Parathyroid adenoma (tissue), 2 donors: ENCODE measurements around the gene LRP2BP.
"Not testable (repeated sequence)": the region's sequence is repeated elsewhere in the genome, so short reads cannot be mapped to it uniquely, and the experiment has no call there.

ENCODE experiments used
- H2AFZ ChIP-seq: fragments of 300-600 bp; sonication (generic); one replicate; pipeline ENCODE4 v1.7.0; 2017; ENCODE audit warnings: antibody characterized with exemption, mild to moderate bottlenecking
- H3K27ac ChIP-seq: fragments of 300-600 bp; sonication (generic); one replicate; pipeline ENCODE4 v1.7.0; 2017
- H3K27me3 ChIP-seq: fragments of 300-600 bp; sonication (generic); one replicate; pipeline ENCODE4 v1.7.0; 2017; ENCODE audit warnings: low read length; ENCODE audit not compliant: control insufficient read depth, insufficient read depth
- H3K36me3 ChIP-seq: fragments of 300-600 bp; sonication (generic); one replicate; pipeline ENCODE4 v1.7.0; 2017; ENCODE audit warnings: low read length; ENCODE audit not compliant: control insufficient read depth, insufficient read depth
- H3K4me1 ChIP-seq: fragments of 300-600 bp; sonication (generic); one replicate; pipeline ENCODE4 v1.7.0; 2017; ENCODE audit warnings: control low read depth
- H3K4me2 ChIP-seq: fragments of 300-600 bp; sonication (generic); one replicate; pipeline ENCODE4 v1.7.0; 2017; ENCODE audit warnings: low read length
- H3K4me3 ChIP-seq: fragments of 300-600 bp; sonication (generic); one replicate; pipeline ENCODE4 v1.7.0; 2017; ENCODE audit warnings: low read depth, low read length
- H3K79me2 ChIP-seq: fragments of 300-600 bp; sonication (generic); one replicate; pipeline ENCODE4 v1.7.0; 2017; ENCODE audit warnings: control low read depth
- H3K9ac ChIP-seq: fragments of 300-600 bp; sonication (generic); one replicate; pipeline ENCODE4 v1.7.0; 2017; ENCODE audit warnings: mild to moderate bottlenecking
- H3K9me3 ChIP-seq: fragments of 300-600 bp; sonication (generic); one replicate; pipeline ENCODE4 v1.7.0; 2017; ENCODE audit warnings: low read length; ENCODE audit not compliant: control insufficient read depth
- TF ChIP-seq, protein P1 (sequence below): fragments of 300-600 bp; sonication (generic); IDR thresholded peaks from one replicate; pipeline ENCODE4 v1.7.0; 2017; ENCODE audit warnings: antibody characterized with exemption, mild to moderate bottlenecking
- donor health status: primary hyperparathyroidism.

Gene LRP2BP

DNA sequence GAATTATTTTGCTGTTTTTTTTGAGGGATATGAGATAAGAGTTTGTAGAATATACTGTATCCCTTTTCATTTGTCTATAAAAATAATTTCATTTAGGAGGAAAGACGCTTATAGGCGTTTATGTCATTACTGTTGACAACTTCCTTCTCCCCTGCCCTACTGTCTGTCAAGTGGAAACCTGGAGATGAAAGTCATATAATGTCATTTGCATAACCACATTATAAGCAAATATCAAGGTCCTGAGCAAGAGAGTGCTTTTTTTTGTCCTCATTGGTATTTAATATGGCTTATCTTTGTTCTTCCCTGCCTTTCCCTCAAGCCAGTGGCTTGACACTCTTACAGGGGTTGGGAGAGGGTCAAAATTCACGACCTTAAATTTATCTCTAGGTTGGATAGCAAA is 55.8 kb downstream of the LRP2BP start:
- Histone ChIP-seq H2AFZ (no peak overlapping the region), H3K79me2 (no peaks in the 10 kb centered on the region), H3K27me3 (no peaks in the 10 kb centered on the region), H3K4me2 (no peak overlapping the region), H3K4me1 (no peaks in the 10 kb centered on the region), H3K9ac (no peak overlapping the region), H3K4me3 (no peak overlapping the region), H3K9me3 (no peaks in the 10 kb centered on the region), H3K27ac (no peak overlapping the region), H3K36me3 (no peaks in the 10 kb centered on the region)
- TF ChIP-seq, protein P1, sequence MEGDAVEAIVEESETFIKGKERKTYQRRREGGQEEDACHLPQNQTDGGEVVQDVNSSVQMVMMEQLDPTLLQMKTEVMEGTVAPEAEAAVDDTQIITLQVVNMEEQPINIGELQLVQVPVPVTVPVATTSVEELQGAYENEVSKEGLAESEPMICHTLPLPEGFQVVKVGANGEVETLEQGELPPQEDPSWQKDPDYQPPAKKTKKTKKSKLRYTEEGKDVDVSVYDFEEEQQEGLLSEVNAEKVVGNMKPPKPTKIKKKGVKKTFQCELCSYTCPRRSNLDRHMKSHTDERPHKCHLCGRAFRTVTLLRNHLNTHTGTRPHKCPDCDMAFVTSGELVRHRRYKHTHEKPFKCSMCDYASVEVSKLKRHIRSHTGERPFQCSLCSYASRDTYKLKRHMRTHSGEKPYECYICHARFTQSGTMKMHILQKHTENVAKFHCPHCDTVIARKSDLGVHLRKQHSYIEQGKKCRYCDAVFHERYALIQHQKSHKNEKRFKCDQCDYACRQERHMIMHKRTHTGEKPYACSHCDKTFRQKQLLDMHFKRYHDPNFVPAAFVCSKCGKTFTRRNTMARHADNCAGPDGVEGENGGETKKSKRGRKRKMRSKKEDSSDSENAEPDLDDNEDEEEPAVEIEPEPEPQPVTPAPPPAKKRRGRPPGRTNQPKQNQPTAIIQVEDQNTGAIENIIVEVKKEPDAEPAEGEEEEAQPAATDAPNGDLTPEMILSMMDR = no peak

DNA sequence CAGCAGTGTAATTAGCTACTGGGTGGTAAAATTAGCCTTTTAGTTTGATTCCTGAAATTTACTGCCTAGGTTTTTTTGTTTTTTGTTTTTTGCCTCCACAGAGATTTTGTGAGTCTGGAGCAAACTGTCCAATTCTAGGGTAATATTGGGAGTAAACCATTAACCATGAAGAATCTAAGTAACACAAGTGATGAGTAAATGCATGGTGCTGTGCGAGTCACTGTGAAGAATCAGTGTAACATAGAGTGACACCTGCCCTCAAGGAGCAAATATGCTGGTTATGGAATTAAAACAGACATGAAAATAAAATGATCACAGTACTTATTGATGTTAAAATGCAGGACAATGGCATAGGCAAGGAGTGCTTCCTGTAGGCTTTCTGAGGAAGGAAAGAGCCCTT is 60.1 kb downstream of the LRP2BP start:
- Histone ChIP-seq H3K9ac (no peak overlapping the region), H3K4me2 (no peak overlapping the region), H3K27me3 (no peaks in the 10 kb centered on the region), H3K4me1 (no peaks in the 10 kb centered on the region), H3K36me3 (no peaks in the 10 kb centered on the region), H3K79me2 (no peaks in the 10 kb centered on the region), H3K4me3 (no peak overlapping the region), H3K27ac (no peak overlapping the region), H2AFZ (no peak overlapping the region), H3K9me3 (no peaks in the 10 kb centered on the region)
- TF ChIP-seq, protein P1 = no peak

DNA sequence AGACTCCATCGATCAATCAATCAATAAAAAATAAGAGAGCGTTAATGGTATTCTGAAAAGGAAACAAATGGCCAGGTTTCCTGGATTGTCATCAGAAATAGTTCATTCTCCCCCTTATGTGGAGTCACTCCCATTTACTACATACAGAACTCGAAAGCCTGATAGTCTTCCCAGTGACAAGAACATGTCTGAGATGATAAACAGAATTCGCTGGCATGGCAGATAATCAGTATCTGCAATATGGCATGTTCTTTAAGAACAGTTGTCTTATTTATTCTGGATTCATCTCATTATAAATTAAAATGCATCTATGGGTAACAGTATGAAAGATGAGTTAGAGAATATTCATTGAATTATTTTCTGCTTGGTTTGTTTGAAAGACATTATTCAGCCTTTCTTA is 61.4 kb downstream of the LRP2BP start:
- no peaks in the 10 kb centered on the region for H3K4me1 ChIP-seq
- H3K79me2 ChIP-seq = no peaks in the 10 kb centered on the region
- TF ChIP-seq, protein P1 = no peak

DNA sequence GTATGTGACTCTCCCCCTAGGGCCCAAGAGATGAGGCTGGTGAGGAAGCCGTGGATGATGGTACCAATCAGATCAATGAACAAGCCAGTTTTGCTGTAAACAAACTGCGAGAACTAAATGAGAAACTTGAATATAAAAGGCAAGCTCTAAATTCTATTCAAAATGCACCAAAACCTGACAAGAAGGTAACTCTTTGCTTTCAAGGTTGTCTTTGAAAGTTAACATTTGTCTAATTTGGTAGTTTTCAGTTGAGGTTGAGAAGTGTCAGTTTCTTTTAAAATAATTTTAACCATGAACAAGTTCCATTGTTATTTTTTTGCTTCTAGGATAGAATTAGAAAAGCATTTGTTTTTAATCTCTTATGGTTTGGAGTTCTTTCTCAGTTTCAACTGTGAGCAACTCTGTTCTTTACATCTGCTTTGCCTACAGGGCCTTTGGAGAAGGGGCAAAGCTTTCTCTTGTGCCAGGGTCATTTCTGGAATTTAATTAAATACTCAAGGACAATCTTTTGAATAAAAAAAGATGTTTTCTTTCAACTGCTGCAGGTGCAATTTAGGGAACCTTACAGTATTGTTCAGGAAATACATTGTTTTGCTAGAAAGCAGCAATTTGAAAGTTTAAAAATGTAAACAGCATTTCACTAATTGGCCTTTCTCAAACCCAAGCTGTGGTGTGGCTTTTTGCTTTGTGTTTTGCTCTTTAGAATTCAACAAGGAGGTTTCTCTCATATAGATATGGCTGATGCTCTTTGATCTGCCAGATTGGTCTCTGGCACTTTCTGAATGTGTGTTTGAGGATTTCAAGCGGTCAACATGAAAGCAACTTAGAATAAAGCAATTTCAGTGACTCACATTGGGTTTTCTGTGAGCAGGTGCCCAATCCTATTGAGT is 62.9 kb downstream of the LRP2BP start:
- Histone ChIP-seq H2AFZ (no peak overlapping the region), H3K36me3 (no peaks in the 10 kb centered on the region), H3K9me3 (no peaks in the 10 kb centered on the region), H3K9ac (no peak overlapping the region), H3K4me2 (no peak overlapping the region), H3K27ac (no peak overlapping the region), H3K4me1 (no peaks in the 10 kb centered on the region), H3K27me3 (no peaks in the 10 kb centered on the region), H3K4me3 (no peak overlapping the region), H3K79me2 (no peaks in the 10 kb centered on the region)
- TF ChIP-seq, protein P1 = no peak

More for the DNA sequence above, 61.4 kb downstream of the LRP2BP start:
- Histone ChIP-seq H3K4me2 (no peak overlapping the region), H3K4me3 (no peak overlapping the region), H3K36me3 (no peaks in the 10 kb centered on the region), H3K9me3 (no peaks in the 10 kb centered on the region), H3K9ac (no peak overlapping the region), H2AFZ (no peak overlapping the region), H3K27ac (no peak overlapping the region), H3K27me3 (no peaks in the 10 kb centered on the region)

DNA sequence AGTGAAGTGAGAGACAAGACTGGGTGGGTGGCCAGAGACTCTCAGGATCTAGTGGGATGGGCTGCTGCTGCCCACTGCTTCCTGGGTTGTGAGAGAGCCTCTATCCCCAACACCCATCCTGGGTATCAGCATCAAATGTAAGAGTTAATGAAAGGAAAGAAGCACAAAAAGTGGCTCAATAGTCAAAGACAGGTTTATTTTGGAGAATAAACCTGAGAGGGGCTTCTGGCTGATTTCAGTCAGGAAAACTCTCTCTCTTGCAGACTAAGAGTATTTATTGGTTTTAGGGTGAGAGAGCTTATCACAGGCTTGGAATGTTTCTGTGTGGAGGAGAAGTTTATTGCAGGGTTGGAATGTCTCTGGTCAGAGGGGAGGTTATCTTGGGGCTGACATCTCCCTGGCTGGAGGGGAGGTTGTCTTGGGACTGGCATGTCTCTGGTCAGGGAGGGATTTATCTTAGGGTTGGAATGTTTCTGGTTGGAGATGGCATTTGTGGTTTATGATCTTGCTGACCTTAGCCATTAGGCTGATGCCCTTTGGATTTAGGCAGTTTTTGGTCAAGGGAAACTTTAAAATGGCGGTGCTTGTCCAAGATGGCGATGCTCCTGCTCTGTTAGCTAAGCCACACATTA is 65.7 kb downstream of the LRP2BP start:
- H3K4me1 ChIP-seq, H2AFZ ChIP-seq, H3K27ac ChIP-seq, H3K79me2 ChIP-seq, H3K9me3 ChIP-seq, H3K4me3 ChIP-seq, H3K36me3 ChIP-seq, H3K4me2 ChIP-seq, H3K9ac ChIP-seq, H3K27me3 ChIP-seq: not testable (repeated sequence)
